Measurements from ENCODE around the gene MYLK4. TPM values are rescaled to one million over a fixed set of nuclear protein-coding genes. Genes with fewer than 3 reads are reported as not detected.

MYLK4 gene
- total RNA-seq, 4 donors from 2014 or later: 0.33 to 0.45 (median 0.38) TPM

- Histone ChIP-seq H3K4me1 (peaks cover 4 to 26% (median 19%) of the 10 kb centered on the region in 4 donors), H3K4me3 (no peak overlapping the region), H3K27me3 (no peaks in the 10 kb centered on the region), H3K9me3 (no peaks in the 10 kb centered on the region), H3K27ac (replicated peaks in 1 of 4) (peak overlapping the region in 1 of 4 donors; percentile 10), H3K36me3 (no peaks in the 10 kb centered on the region)
- DNase-seq (ENCODE audit: extremely low spot score): no peak
- TF ChIP-seq POLR2A (IDR thresholded peaks at IDR 0.05; ENCODE audit: low read depth) (no peak), CTCF (IDR thresholded peaks at IDR 0.05) (no peak), POLR2AphosphoS5 (IDR thresholded peaks at IDR 0.05) (no peak), EP300 (IDR thresholded peaks at IDR 0.05) (no peak)
- intact Hi-C loops (cut with DNase I): loop anchor here (10.0 kb wide), 1 partner anchor 1149 kb away; no protein-coding TSS in a partner anchor
- WGBS: 61% methylated on average over 16 of the region's 17 CpGs
Observed at GRCh38 chr6:2743280-2744208, 7.2 kb downstream of the MYLK4 start.

- no peak overlapping the region for H3K4me3 ChIP-seq
- H3K27ac ChIP-seq (replicated peaks in 1 of 4): no peak overlapping the region
- intact Hi-C loops (cut with DNase I): loop anchor here (10.0 kb wide), 1 partner anchor 1147 kb away; no protein-coding TSS in a partner anchor
- no peaks in the 10 kb centered on the region for H3K9me3 ChIP-seq
- H3K4me1 ChIP-seq: peaks cover 4 to 30% (median 23%) of the 10 kb centered on the region in 4 donors
- DNase-seq (ENCODE audit: extremely low spot score): no peak
- TF ChIP-seq CTCF (IDR thresholded peaks at IDR 0.05) (no peak), EP300 (IDR thresholded peaks at IDR 0.05) (no peak), POLR2AphosphoS5 (IDR thresholded peaks at IDR 0.05) (no peak), POLR2A (IDR thresholded peaks at IDR 0.05; ENCODE audit: low read depth) (no peak)
- no peaks in the 10 kb centered on the region for H3K27me3 ChIP-seq
- 93% methylated on average over 2 of the region's 2 CpGs for WGBS
- no peaks in the 10 kb centered on the region for H3K36me3 ChIP-seq
Observed at GRCh38 chr6:2741756-2742155, 9.0 kb downstream of the MYLK4 start.

GRCh38 chr6:2740581-2740980, 10.1 kb downstream of the MYLK4 start:
- Histone ChIP-seq H3K27me3 (no peaks in the 10 kb centered on the region), H3K27ac (replicated peaks in 1 of 4) (no peak overlapping the region), H3K9me3 (no peaks in the 10 kb centered on the region), H3K4me3 (no peak overlapping the region), H3K36me3 (no peaks in the 10 kb centered on the region), H3K4me1 (peaks cover 4 to 26% (median 23%) of the 10 kb centered on the region in 4 donors)
- DNase-seq (ENCODE audit: extremely low spot score): no peak
- TF ChIP-seq CTCF (IDR thresholded peaks at IDR 0.05): no peak
- no peak for TF ChIP-seq POLR2AphosphoS5 (IDR thresholded peaks at IDR 0.05)
- TF ChIP-seq POLR2A (IDR thresholded peaks at IDR 0.05; ENCODE audit: low read depth): no peak
- no peak for TF ChIP-seq EP300 (IDR thresholded peaks at IDR 0.05)
- WGBS: 87% methylated on average over 5 of the region's 5 CpGs
- intact Hi-C loops (cut with DNase I): loop anchor here (10.0 kb wide), 1 partner anchor 1146 kb away; no protein-coding TSS in a partner anchor

- H3K4me1 ChIP-seq: peaks cover 4 to 25% (median 21%) of the 10 kb centered on the region in 4 donors
- intact Hi-C loops (cut with DNase I): no loop called here
- H3K4me3 ChIP-seq: no peak overlapping the region
- TF ChIP-seq CTCF (IDR thresholded peaks at IDR 0.05): no peak
- no peak for TF ChIP-seq POLR2A (IDR thresholded peaks at IDR 0.05; ENCODE audit: low read depth)
- TF ChIP-seq POLR2AphosphoS5 (IDR thresholded peaks at IDR 0.05): no peak
- no peak for TF ChIP-seq EP300 (IDR thresholded peaks at IDR 0.05)
- no peaks in the 10 kb centered on the region for H3K9me3 ChIP-seq
- 82% methylated on average over 4 of the region's 4 CpGs for WGBS
- H3K27ac ChIP-seq (replicated peaks in 1 of 4): no peak overlapping the region
- DNase-seq (ENCODE audit: extremely low spot score): no peak
- no peaks in the 10 kb centered on the region for H3K36me3 ChIP-seq
- no peaks in the 10 kb centered on the region for H3K27me3 ChIP-seq
Observed at GRCh38 chr6:2739335-2739734, 11.4 kb downstream of the MYLK4 start.
